PC-3 (cell line): ENCODE data around the gene EXOC7. TPM values are rescaled to one million over a fixed set of nuclear protein-coding genes. Genes with fewer than 3 reads are reported as not detected.

Experiments used
- ATAC-seq: fragments of 200-7000 bp; cut with Tn5 transposase; 2 replicates; pipeline ENCODE4 v1.9.1; 2020; ENCODE audit warnings: mild to moderate bottlenecking, moderate library complexity
- BruUV-seq: library from RNA; stranded (reverse); fragments of 400-500 nt; replicated peaks from 2 replicates; lab custom pipeline; 2021; lab: Mats Ljungman, UMichigan
- CTCF ChIA-PET: fragments of 300-600 bp; sonication (Branson Sonifier 250); formaldehyde crosslinking; loops from one replicate; lab custom pipeline; 2022; ENCODE audit warnings: antibody characterized with exemption; lab: Charles Lee
- POLR2A ChIA-PET: fragments of 300-600 bp; sonication (Branson Sonifier 250); formaldehyde crosslinking; loops from one replicate; lab custom pipeline; 2022; ENCODE audit warnings: antibody characterized with exemption; ENCODE audit not compliant: unreplicated experiment; lab: Charles Lee
- DNase-seq: peaks from one replicate; pipeline ENCODE4 v3.0.0-alpha.2; 2015
- H2AFZ ChIP-seq: fragments of 300-600 bp; sonication (generic); 2 replicates; pipeline ENCODE4 v1.6.0; 2016; ENCODE audit warnings: antibody characterized with exemption, low read length
- H3F3A ChIP-seq: fragments of 300-600 bp; sonication (generic); one replicate; pipeline ENCODE4 v1.6.0; 2017; ENCODE audit warnings: antibody characterized with exemption, low read length, control low read depth, mild to moderate bottlenecking; ENCODE audit not compliant: unreplicated experiment
- H3K27ac ChIP-seq: fragments of 300-600 bp; sonication (generic); 2 replicates; pipeline ENCODE4 v1.5.1; 2016; ENCODE audit warnings: mild to moderate bottlenecking, low read length
- H3K27me3 ChIP-seq: fragments of 300-600 bp; sonication (generic); 2 replicates; pipeline ENCODE4 v1.6.1; 2016; ENCODE audit warnings: low read length, mixed read lengths
- H3K36me3 ChIP-seq: fragments of 300-600 bp; sonication (generic); 2 replicates; pipeline ENCODE4 v1.6.1; 2016; ENCODE audit warnings: low read depth, mixed run types, low read length, mixed read lengths
- H3K4me1 ChIP-seq: fragments of 300-600 bp; sonication (generic); 2 replicates; pipeline ENCODE4 v1.5.1; 2016; ENCODE audit warnings: low read length; ENCODE audit not compliant: insufficient read depth
- H3K4me2 ChIP-seq: fragments of 300-600 bp; sonication (generic); 2 replicates; pipeline ENCODE4 v1.6.0; 2016; ENCODE audit warnings: low read length
- H3K4me3 ChIP-seq: fragments of 300-600 bp; sonication (generic); 2 replicates; pipeline ENCODE4 v1.5.1; 2016; ENCODE audit warnings: mild to moderate bottlenecking, low read length, mixed read lengths
- H3K79me2 ChIP-seq: fragments of 300-600 bp; sonication (generic); 2 replicates; pipeline ENCODE4 v1.6.1; 2017; ENCODE audit warnings: low read length, mixed read lengths
- H3K9ac ChIP-seq: fragments of 300-600 bp; sonication (generic); 2 replicates; pipeline ENCODE4 v1.6.0; 2016; ENCODE audit warnings: mild to moderate bottlenecking, low read length
- H3K9me2 ChIP-seq: fragments of 300-600 bp; sonication (generic); replicated peaks from 2 replicates; pipeline ENCODE4 v1.6.1; 2016; ENCODE audit warnings: mixed run types, low read length, mixed read lengths
- H3K9me3 ChIP-seq: fragments of 300-600 bp; sonication (generic); 2 replicates; pipeline ENCODE4 v1.6.1; 2016; ENCODE audit warnings: low read length, mixed read lengths
- H4K20me1 ChIP-seq: fragments of 300-600 bp; sonication (generic); 2 replicates; pipeline ENCODE4 v1.6.1; 2016; ENCODE audit warnings: low read length, mixed read lengths
- EZH2 ChIP-seq: fragments of 300-600 bp; sonication (generic); IDR thresholded peaks from one replicate; pipeline ENCODE4 v1.6.1; 2017; ENCODE audit warnings: antibody characterized with exemption, mild to moderate bottlenecking, low read length; ENCODE audit not compliant: unreplicated experiment
- EZH2phosphoT487 ChIP-seq: fragments of 300-600 bp; sonication (generic); IDR thresholded peaks from 2 replicates; pipeline ENCODE4 v1.6.1; 2018; ENCODE audit warnings: mild to moderate bottlenecking, antibody characterized with exemption, low read length, borderline replicate concordance
- intact Hi-C: fragments of 100-400 bp; cut with micrococcal nuclease; formaldehyde crosslinking; loops from 2 replicates; pipeline ENCODE4 v1.9.0; 2023
- total RNA-seq: library from RNA; depleted of rRNA; stranded (reverse); fragments of >200 nt; gene quantifications from 2 replicates; pipeline ENCODE4 v1.2.3, GENCODE V29; 2014
- TF ChIP-seq, protein P1 (sequence below): fragments of 300-600 bp; sonication (generic); conservative IDR thresholded peaks from 2 replicates; pipeline ENCODE4 v1.5.1; 2017; ENCODE audit warnings: antibody characterized with exemption, low read depth, mild to moderate bottlenecking, low read length

EXOC7 gene
- total RNA-seq, 1 experiment from 2014 or later: 153 TPM

DNA sequence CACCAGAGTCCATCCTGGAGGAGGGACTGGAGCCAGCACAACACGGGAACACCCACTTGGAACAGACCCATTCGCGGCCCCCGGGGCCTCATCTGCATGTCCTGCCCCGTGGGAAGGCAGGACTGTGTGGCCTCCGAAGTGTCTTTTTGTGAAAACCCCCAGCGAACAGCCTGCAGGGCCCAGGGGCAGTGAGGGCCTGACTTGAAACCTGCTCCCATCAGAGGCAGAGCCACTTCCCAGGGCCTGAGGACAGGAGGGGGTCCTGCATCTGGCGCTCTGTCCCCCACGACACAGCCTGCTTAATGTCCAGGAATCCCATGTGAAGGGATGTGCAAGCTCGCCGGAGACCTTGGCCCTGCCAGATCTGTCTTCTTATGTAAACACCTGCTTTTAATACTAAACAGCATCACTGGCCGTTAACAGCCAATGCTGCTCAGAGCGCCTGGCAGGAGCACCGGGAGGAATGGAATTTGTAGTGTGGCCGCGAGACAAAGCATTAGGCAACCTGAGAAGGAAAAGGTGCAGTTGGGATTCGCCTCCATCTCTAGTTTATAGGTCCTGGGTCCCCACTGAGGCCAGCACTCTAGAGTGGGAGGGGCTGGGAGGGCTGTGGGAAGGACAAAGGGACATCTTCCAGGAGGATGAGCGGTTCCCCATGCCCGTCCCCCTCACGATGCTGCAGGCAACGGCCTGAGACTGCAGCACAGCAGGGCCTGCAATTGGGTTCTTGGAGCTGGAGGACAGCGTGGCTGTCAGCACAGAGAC, 66.9 kb downstream of the EXOC7 start:
- ChIA-PET POLR2A (no interaction called here), CTCF (interaction anchor here (1.0 kb wide), 1 partner anchor 10 kb away, joined by 3 read pairs; the partner anchor contains the start of gene EVPL)
- no peaks in the 10 kb centered on the region for H4K20me1 ChIP-seq
- no peaks in the 10 kb centered on the region for H3K4me1 ChIP-seq
- H3K36me3 ChIP-seq: peaks cover 34% of the 10 kb centered on the region
- DNase-seq (no peak), ATAC-seq (peak; percentile 10; the same call in 1 of the 2 replicates)
- H3F3A ChIP-seq: no peaks in the 10 kb centered on the region
- TF ChIP-seq EZH2phosphoT487: no peak
- no peak for TF ChIP-seq EZH2
- TF ChIP-seq, protein P1, sequence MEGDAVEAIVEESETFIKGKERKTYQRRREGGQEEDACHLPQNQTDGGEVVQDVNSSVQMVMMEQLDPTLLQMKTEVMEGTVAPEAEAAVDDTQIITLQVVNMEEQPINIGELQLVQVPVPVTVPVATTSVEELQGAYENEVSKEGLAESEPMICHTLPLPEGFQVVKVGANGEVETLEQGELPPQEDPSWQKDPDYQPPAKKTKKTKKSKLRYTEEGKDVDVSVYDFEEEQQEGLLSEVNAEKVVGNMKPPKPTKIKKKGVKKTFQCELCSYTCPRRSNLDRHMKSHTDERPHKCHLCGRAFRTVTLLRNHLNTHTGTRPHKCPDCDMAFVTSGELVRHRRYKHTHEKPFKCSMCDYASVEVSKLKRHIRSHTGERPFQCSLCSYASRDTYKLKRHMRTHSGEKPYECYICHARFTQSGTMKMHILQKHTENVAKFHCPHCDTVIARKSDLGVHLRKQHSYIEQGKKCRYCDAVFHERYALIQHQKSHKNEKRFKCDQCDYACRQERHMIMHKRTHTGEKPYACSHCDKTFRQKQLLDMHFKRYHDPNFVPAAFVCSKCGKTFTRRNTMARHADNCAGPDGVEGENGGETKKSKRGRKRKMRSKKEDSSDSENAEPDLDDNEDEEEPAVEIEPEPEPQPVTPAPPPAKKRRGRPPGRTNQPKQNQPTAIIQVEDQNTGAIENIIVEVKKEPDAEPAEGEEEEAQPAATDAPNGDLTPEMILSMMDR: no peak
- no peaks in the 10 kb centered on the region for H3K9me3 ChIP-seq
- H3K27ac ChIP-seq: no peak overlapping the region
- H3K9ac ChIP-seq: no peak overlapping the region
- no peak overlapping the region for H3K4me2 ChIP-seq
- H3K27me3 ChIP-seq: no peaks in the 10 kb centered on the region
- BruUV-seq: no TSS peak
- H3K4me3 ChIP-seq: no peak overlapping the region
- no peaks in the 10 kb centered on the region for H3K9me2 ChIP-seq
- intact Hi-C loops: no loop called here
- no peaks in the 10 kb centered on the region for H3K79me2 ChIP-seq
- no peak overlapping the region for H2AFZ ChIP-seq

DNA sequence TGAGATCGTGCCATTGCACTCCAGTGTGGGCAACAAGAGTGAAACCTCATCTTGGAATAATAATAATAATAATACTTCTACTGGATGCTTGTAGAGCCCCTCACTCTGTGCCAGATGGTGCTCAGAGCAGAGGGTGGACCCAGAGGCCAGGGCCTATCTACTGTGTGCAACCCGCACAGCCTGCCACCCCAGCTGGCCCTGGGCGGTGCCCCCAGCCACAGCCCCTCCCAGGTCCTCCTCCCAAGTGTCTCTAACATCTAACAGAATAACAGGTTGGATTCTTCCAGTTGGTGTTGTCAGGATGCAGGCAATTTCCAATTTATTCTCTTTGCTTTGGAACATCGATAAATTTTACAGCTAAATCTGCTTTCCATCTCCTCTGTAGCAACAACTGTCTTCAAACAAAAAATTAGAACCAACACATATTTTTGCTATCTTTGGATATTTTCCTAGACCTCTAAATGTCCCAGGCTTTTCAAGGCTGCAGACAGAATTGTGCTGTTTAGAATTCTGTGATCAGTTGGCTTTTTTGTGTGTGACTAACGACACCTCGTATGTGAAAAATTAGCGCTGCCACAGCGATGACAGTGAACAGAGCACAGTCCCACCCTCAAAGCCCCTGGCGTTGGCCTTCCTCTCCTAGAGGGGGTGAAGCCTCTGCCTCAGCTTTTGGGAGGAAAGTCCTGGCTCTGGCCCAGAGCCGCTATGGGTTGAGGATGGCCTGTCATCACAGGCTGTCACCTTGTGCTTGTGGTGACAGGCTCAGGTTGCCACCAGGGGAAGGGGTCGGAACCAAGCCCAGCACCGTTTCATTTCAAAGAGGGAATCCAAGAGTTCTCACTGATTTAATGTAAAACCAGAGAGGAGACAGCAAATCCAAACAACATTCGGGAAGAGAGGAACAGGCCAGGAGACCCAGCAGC, 68.9 kb downstream of the EXOC7 start:
- no peak overlapping the region for H3K4me3 ChIP-seq
- H3K36me3 ChIP-seq: peaks cover 15% of the 10 kb centered on the region
- TF ChIP-seq, protein P1: no peak
- TF ChIP-seq EZH2phosphoT487 (no peak), EZH2 (no peak)
- no peaks in the 10 kb centered on the region for H3F3A ChIP-seq
- H3K9ac ChIP-seq: no peak overlapping the region
- no peak for DNase-seq
- BruUV-seq: no TSS peak
- no peaks in the 10 kb centered on the region for H3K4me1 ChIP-seq
- H2AFZ ChIP-seq: no peak overlapping the region
- H3K27ac ChIP-seq: no peak overlapping the region
- H3K79me2 ChIP-seq: no peaks in the 10 kb centered on the region
- H4K20me1 ChIP-seq: no peaks in the 10 kb centered on the region
- no peak overlapping the region for H3K4me2 ChIP-seq
- no peaks in the 10 kb centered on the region for H3K9me3 ChIP-seq
- H3K27me3 ChIP-seq: no peaks in the 10 kb centered on the region
- ATAC-seq: no peak
- POLR2A ChIA-PET: no interaction called here
- no peaks in the 10 kb centered on the region for H3K9me2 ChIP-seq
- intact Hi-C loops: no loop called here
- CTCF ChIA-PET: interaction anchor here (0.6 kb wide), 1 partner anchor 15 kb away, joined by 6 read pairs; no protein-coding TSS in a partner anchor
